Lower leg skin (tissue), 4 donors: Measurements from ENCODE around the gene ACTL8. TPM values are rescaled to one million over a fixed set of nuclear protein-coding genes. Genes with fewer than 3 reads are reported as not detected.
A peak's percentile ranks its signal among the peaks of the same experiment; 100 is the strongest.

Experiments used
- DNase-seq, 2 donors: peaks; one replicate each; pipeline ENCODE4 v3.0.0-alpha.2; 2019; ENCODE audit warnings: low spot score in 2 of 2
- H3K4me3 ChIP-seq: fragments of 200-600 bp; sonication (generic); 2 replicates; pipeline ENCODE4 v1.5.1; 2017; ENCODE audit warnings: mild to moderate bottlenecking, low read depth; ENCODE audit not compliant: poor library complexity, severe bottlenecking
- POLR2A ChIP-seq, 2 donors: fragments of 450-650 bp; IDR thresholded peaks; one replicate each; pipeline ENCODE4 v1.6.1; 2016 to 2017; ENCODE audit warnings: antibody characterized with exemption in 2 of 2, mild to moderate bottlenecking in 1 of 2, moderate library complexity in 1 of 2
- WGBS, 2 donors: methylation state at CpG; one replicate each; pipeline ENCODE4 v1.1.5; 2018; 5-methylcytosine and 5-hydroxymethylcytosine counted together
- intact Hi-C: fragments of 100-400 bp; cut with DNase I; formaldehyde crosslinking; loops from one replicate; pipeline ENCODE4 v1.15.0; 2023; ENCODE audit warnings: low total_unique reads
- total RNA-seq, 4 donors: library from RNA; depleted of rRNA; stranded (reverse); fragments of >200 nt; gene quantifications; one replicate each; pipeline ENCODE4 v1.1.0, GENCODE V29; 2016
- TF ChIP-seq, protein P1 (sequence below), 3 donors: fragments of 450-650 bp; IDR thresholded peaks; one replicate each; pipeline ENCODE4 v1.5.1; 2016; ENCODE audit warnings: antibody characterized with exemption in 3 of 3, mild to moderate bottlenecking in 3 of 3, moderate library complexity in 2 of 3

The ACTL8 gene
- total RNA-seq, 4 donors from 2014 or later: not detected

DNA sequence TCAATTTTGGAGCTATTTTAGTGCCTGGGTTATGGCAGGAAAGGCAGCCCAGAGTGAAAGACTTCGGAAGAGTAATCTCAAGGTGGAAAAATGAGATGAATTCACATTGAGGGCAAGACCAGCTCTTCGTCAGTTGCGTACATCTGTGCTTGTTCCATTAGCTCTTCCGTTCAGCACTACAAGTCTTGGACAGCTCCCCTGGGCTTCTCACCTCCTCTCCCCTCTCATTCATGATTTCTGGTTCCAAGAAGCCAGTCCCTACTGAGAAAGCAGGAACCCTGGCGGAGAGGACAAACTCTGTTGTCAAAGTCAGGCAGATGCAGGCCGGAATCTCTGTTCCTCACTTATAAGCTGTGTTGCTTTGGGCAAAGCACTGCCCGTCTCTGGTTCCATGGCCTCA is 76.5 kb downstream of the ACTL8 start:
- TF ChIP-seq, protein P1, sequence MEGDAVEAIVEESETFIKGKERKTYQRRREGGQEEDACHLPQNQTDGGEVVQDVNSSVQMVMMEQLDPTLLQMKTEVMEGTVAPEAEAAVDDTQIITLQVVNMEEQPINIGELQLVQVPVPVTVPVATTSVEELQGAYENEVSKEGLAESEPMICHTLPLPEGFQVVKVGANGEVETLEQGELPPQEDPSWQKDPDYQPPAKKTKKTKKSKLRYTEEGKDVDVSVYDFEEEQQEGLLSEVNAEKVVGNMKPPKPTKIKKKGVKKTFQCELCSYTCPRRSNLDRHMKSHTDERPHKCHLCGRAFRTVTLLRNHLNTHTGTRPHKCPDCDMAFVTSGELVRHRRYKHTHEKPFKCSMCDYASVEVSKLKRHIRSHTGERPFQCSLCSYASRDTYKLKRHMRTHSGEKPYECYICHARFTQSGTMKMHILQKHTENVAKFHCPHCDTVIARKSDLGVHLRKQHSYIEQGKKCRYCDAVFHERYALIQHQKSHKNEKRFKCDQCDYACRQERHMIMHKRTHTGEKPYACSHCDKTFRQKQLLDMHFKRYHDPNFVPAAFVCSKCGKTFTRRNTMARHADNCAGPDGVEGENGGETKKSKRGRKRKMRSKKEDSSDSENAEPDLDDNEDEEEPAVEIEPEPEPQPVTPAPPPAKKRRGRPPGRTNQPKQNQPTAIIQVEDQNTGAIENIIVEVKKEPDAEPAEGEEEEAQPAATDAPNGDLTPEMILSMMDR (IDR thresholded peaks at IDR 0.05): no peak
- no peak for TF ChIP-seq POLR2A (IDR thresholded peaks at IDR 0.05)
- 40 to 45% methylated on average over 7 of the region's 7 CpGs for WGBS, 2 donors
- intact Hi-C loops: no loop called here
- DNase-seq: peak in 1 of 2 donors; percentile 37
- no peak overlapping the region for H3K4me3 ChIP-seq

DNA sequence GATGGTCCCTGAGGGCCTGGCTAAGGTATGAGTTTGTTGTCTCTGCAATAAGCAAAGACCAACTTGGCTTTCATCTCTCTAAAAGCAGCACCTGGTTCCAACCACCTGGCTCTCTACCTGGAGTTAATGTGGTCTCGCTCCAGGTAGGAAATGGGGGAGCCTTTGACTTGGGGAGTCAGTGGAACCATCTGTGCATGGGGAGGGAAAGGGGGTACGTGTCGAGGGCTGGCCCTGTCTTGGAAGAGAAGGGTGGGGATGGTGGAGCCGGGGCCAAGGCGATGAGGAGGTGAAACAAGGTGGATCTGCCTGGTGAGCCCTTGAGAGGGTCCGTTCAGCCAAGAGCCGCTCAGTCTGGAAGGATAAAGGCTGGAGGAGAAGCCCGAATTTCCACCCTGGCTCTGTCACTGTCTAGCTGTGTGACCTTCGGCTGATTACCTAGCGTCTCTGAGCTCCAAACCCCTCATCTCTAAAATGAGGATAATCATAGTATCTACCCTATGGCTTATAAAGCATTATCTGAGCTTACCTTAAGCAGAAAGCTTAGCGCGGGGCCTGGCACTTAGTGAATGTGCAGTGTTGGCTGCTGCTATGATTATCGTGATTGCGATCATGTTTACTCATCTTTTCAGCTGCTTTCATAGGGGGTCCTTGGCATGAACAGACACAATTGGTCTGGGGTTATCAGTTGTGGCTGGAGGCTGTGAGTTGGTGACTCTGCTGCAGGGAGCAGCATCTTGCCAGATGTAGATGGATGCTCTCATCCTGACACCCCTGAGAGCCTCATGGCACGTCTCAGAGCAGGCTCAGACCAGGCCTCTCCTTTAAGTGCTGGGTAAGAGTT is 78.7 kb downstream of the ACTL8 start:
- 80 to 89% methylated on average over 15 of the region's 15 CpGs for WGBS, 2 donors
- intact Hi-C loops: no loop called here
- DNase-seq: peak in 1 of 2 donors; percentile 71
- TF ChIP-seq, protein P1 (IDR thresholded peaks at IDR 0.05): no peak
- TF ChIP-seq POLR2A (IDR thresholded peaks at IDR 0.05): no peak
- H3K4me3 ChIP-seq: no peak overlapping the region

- TF ChIP-seq, protein P1 (IDR thresholded peaks at IDR 0.05): no peak
- no peak for TF ChIP-seq POLR2A (IDR thresholded peaks at IDR 0.05)
- 67 to 69% methylated on average over 8 of the region's 8 CpGs for WGBS, 2 donors
- H3K4me3 ChIP-seq: no peak overlapping the region
- DNase-seq: peak in 1 of 2 donors; percentile 56
- intact Hi-C loops: no loop called here
Measured at GRCh38 chr1:17834561-17835100, 79.5 kb downstream of the ACTL8 start.

GRCh38 chr1:17837233-17838030 is 82.3 kb downstream of the ACTL8 start:
- intact Hi-C loops: no loop called here
- no peak overlapping the region for H3K4me3 ChIP-seq
- DNase-seq: no peak
- WGBS, 2 donors: 53 to 60% methylated on average over 12 of the region's 12 CpGs
- no peak for TF ChIP-seq POLR2A (IDR thresholded peaks at IDR 0.05)
- TF ChIP-seq, protein P1 (IDR thresholded peaks at IDR 0.05): no peak

DNA sequence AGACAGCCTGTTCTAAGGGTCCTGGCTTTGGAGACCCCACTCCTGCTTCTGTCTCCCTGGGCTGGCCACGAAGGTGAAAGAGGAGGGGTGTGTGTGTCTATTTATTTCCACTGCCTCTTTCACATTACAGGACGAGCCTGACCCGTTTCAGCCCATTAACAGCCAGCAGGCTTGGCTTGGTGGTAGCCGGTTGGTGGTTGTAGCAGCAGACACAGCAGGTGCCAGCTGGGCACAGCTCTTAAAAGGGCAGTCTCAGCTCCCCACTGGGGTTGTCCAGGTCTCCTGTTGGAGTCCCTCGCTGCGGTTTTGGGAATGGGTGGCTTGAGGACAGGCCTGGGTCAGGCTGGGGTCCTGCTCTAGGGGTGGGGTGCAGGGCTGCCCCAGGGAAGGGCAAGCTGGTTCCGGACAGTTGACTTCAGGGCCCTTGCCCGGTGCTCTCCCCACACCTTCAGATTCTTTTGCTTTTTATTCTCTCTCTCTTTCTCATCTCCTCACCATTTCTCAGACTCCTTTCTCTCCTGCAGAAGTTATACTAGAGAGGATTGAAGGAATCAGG is 84.6 kb downstream of the ACTL8 start:
- intact Hi-C loops: no loop called here
- 71 to 83% methylated on average over 8 of the region's 8 CpGs for WGBS, 2 donors
- no peak for DNase-seq
- TF ChIP-seq POLR2A (IDR thresholded peaks at IDR 0.05): no peak
- TF ChIP-seq, protein P1 (IDR thresholded peaks at IDR 0.05): no peak
- no peak overlapping the region for H3K4me3 ChIP-seq
